SU-DHL-6 (cell line): ENCODE data around the gene EVPL.

Experiments
- H2AFZ ChIP-seq: fragments of 200-600 bp; sonication (generic); 2 replicates; pipeline ENCODE4 v1.6.1; 2014; ENCODE audit warnings: low read depth, mild to moderate bottlenecking, moderate library complexity, mixed read lengths, antibody characterized with exemption, low read length; ENCODE audit not compliant: severe bottlenecking
- H3F3A ChIP-seq: fragments of 200-600 bp; shearing (Covaris generic); 2 replicates; pipeline ENCODE4 v1.6.0; 2016; ENCODE audit warnings: antibody characterized with exemption, mild to moderate bottlenecking; ENCODE audit not compliant: insufficient read depth
- H3K27ac ChIP-seq: fragments of 200-600 bp; sonication (generic); 2 replicates; pipeline ENCODE4 v1.5.1; 2016; ENCODE audit warnings: low read depth, mild to moderate bottlenecking, low read length, moderate library complexity, mixed read lengths
- H3K27me3 ChIP-seq: fragments of 200-600 bp; sonication (generic), shearing (Covaris generic); 2 replicates; pipeline ENCODE4 v1.6.0; 2014; ENCODE audit warnings: mild to moderate bottlenecking, low read length
- H3K36me3 ChIP-seq: fragments of 200-600 bp; sonication (generic); 2 replicates; pipeline ENCODE4 v1.6.1; 2014; ENCODE audit warnings: mild to moderate bottlenecking, low read length, mixed read lengths
- H3K4me2 ChIP-seq: fragments of 300-600, 200-600 bp; shearing (Covaris generic), sonication (generic); 2 replicates; pipeline ENCODE4 v1.6.0; 2014; ENCODE audit warnings: low read length, low read depth, mild to moderate bottlenecking; ENCODE audit not compliant: poor library complexity, severe bottlenecking
- H3K4me3 ChIP-seq: fragments of 200-600 bp; sonication (generic); 2 replicates; pipeline ENCODE4 v1.5.1; 2014; ENCODE audit warnings: antibody characterized with exemption, low read length, mild to moderate bottlenecking, mixed read lengths; ENCODE audit not compliant: insufficient read depth, poor library complexity, severe bottlenecking
- H3K79me2 ChIP-seq: fragments of 200-600 bp; sonication (generic); 2 replicates; pipeline ENCODE4 v1.6.1; 2014; ENCODE audit warnings: mild to moderate bottlenecking, low read length, moderate library complexity; ENCODE audit not compliant: insufficient read depth
- H3K9ac ChIP-seq: fragments of 200-600 bp; sonication (generic); 2 replicates; pipeline ENCODE4 v1.7.0; 2014; ENCODE audit warnings: mild to moderate bottlenecking, low read length
- H3K9me2 ChIP-seq: fragments of 200-600 bp; sonication (generic); replicated peaks from 2 replicates; pipeline ENCODE4 v1.6.1; 2014; ENCODE audit warnings: low read length; ENCODE audit not compliant: insufficient read depth
- H3K9me3 ChIP-seq: fragments of 200-600 bp; sonication (generic); 2 replicates; pipeline ENCODE4 v1.6.1; 2014; ENCODE audit warnings: low read length, mixed read lengths; ENCODE audit not compliant: insufficient read depth
- H4K20me1 ChIP-seq: fragments of 200-600 bp; sonication (generic); 2 replicates; pipeline ENCODE4 v1.6.1; 2014; ENCODE audit warnings: low read depth, mild to moderate bottlenecking, antibody characterized with exemption, low read length, moderate library complexity, mixed read lengths
- EZH2phosphoT487 ChIP-seq: fragments of 200-600 bp; sonication (generic), shearing (Covaris generic); conservative IDR thresholded peaks from 2 replicates; pipeline ENCODE4 v1.6.1; 2018; ENCODE audit warnings: mild to moderate bottlenecking, antibody characterized with exemption, low read length, moderate library complexity, mixed read lengths
- TF ChIP-seq, protein P1 (sequence below): fragments of 200-600 bp; sonication (generic); IDR thresholded peaks from one replicate; pipeline ENCODE4 v1.5.1; 2017; ENCODE audit warnings: antibody characterized with exemption, mild to moderate bottlenecking, low read length, moderate library complexity; ENCODE audit not compliant: insufficient read depth, poor library complexity, severe bottlenecking

Gene EVPL

GRCh38 chr17:76050538-76051467, 23.7 kb upstream of the EVPL start:
- H3K27me3 ChIP-seq, result no peaks in the 10 kb centered on the region

DNA sequence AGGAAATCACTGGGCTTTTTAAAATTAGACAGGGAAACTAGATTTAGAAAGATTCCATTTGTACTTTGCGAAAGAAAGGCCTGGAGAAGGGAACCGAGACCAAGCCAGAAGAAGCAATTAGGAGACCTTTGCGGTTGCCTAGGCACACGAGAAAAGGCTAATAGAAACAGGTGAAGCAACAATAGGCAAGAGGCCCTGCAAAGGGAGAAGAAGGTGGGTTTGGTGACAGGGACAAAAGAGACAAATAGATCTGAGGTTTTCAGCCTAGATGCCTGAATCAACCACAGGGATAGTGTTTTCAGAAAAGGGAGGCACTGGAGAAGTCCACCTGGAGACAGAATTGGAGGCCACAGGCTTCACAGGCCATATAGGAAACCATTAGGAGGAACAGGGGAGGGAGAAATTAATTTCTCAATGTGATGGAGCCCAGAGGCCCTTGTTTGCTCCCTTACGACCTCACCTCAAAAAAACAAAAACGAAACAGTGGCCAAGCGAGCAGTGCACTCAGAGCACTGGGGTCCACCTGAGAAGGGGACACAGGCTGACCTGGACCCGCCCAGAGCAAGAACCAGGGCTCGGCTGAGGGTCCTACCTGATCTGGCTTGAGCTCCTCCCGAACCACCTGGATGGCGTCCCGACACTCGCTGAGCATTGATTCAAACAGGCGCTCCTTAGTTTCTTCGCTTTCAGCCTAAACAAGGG, 22.9 kb upstream of the EVPL start:
- H3F3A ChIP-seq, result no peaks in the 10 kb centered on the region
- no peak overlapping the region for H3K27ac ChIP-seq
- H3K4me3 ChIP-seq, result no peak overlapping the region
- H3K9me3 ChIP-seq, result no peaks in the 10 kb centered on the region
- no peaks in the 10 kb centered on the region for H3K79me2 ChIP-seq
- no peak overlapping the region for H3K9ac ChIP-seq
- H3K36me3 ChIP-seq, result peaks cover 20% of the 10 kb centered on the region; the same call in 1 of the 2 replicates
- H3K4me2 ChIP-seq, result no peak overlapping the region
- no peak for TF ChIP-seq EZH2phosphoT487
- H4K20me1 ChIP-seq, result no peaks in the 10 kb centered on the region
- H3K27me3 ChIP-seq, result no peaks in the 10 kb centered on the region
- H3K9me2 ChIP-seq, result no peaks in the 10 kb centered on the region
- no peak overlapping the region for H2AFZ ChIP-seq

More at GRCh38 chr17:76050538-76051467, 23.7 kb upstream of the EVPL start:
- no peaks in the 10 kb centered on the region for H4K20me1 ChIP-seq
- TF ChIP-seq, protein P1, sequence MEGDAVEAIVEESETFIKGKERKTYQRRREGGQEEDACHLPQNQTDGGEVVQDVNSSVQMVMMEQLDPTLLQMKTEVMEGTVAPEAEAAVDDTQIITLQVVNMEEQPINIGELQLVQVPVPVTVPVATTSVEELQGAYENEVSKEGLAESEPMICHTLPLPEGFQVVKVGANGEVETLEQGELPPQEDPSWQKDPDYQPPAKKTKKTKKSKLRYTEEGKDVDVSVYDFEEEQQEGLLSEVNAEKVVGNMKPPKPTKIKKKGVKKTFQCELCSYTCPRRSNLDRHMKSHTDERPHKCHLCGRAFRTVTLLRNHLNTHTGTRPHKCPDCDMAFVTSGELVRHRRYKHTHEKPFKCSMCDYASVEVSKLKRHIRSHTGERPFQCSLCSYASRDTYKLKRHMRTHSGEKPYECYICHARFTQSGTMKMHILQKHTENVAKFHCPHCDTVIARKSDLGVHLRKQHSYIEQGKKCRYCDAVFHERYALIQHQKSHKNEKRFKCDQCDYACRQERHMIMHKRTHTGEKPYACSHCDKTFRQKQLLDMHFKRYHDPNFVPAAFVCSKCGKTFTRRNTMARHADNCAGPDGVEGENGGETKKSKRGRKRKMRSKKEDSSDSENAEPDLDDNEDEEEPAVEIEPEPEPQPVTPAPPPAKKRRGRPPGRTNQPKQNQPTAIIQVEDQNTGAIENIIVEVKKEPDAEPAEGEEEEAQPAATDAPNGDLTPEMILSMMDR, result no peak
- TF ChIP-seq EZH2phosphoT487, result no peak
- H3K79me2 ChIP-seq, result no peaks in the 10 kb centered on the region
- H2AFZ ChIP-seq, result no peak overlapping the region
- H3F3A ChIP-seq, result no peaks in the 10 kb centered on the region
- H3K9me2 ChIP-seq, result no peaks in the 10 kb centered on the region
- no peak overlapping the region for H3K4me2 ChIP-seq
- H3K9me3 ChIP-seq, result no peaks in the 10 kb centered on the region
- H3K4me3 ChIP-seq, result no peak overlapping the region
- H3K9ac ChIP-seq, result no peak overlapping the region
- H3K27ac ChIP-seq, result no peak overlapping the region
- H3K36me3 ChIP-seq, result peaks cover 20% of the 10 kb centered on the region; the same call in 1 of the 2 replicates

DNA sequence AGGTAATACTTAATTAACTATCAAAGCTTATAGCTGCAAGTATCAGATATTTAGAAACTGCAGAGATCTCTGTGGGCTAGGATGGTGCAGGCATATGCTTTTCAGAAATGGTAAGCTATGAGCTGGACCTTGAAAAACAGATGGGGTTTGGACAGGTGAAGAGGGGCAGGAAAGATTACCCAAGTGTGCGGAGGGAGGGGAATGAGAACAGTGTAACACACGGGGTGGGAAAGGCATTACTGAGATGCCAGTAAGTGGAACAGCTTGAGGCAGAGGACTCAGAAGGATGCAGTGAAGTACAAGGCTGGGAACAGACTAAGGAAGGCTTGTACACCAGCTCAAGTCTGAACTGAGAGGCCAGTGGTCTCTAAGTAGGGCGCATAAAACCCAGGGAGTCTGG, 22.1 kb upstream of the EVPL start:
- Histone ChIP-seq H3K4me3 (no peak overlapping the region), H3K4me2 (no peak overlapping the region), H3K27me3 (no peaks in the 10 kb centered on the region), H3K9me3 (no peaks in the 10 kb centered on the region), H3K36me3 (peaks cover 22% of the 10 kb centered on the region; the same call in 1 of the 2 replicates), H3F3A (no peaks in the 10 kb centered on the region), H3K9ac (no peak overlapping the region), H4K20me1 (no peaks in the 10 kb centered on the region), H3K79me2 (no peaks in the 10 kb centered on the region), H3K9me2 (no peaks in the 10 kb centered on the region), H3K27ac (no peak overlapping the region), H2AFZ (no peak overlapping the region)
- no peak for TF ChIP-seq EZH2phosphoT487
- TF ChIP-seq, protein P1, result no peak
